ENCODE results near the gene PDIA4. TPM values are rescaled to one million over a fixed set of nuclear protein-coding genes. Genes with fewer than 3 reads are reported as not detected.

Gene PDIA4
- 127 TPM for total RNA-seq

GRCh38 chr7:149028346-149029109, at the start of gene PDIA4:
Gene PDIA4 (minus strand): TSS chr7:149028505. CDS start chr7:149028408, 97 bp downstream.

Small RNA genes within 50 kb of the gene (small RNA-seq; reads per million reads assigned to genes)
- gene COX6B1P1 (ENCODE audit: low replicate concordance) (not detected), gene RNU6-650P (ENCODE audit: low replicate concordance) (not detected), gene RNY1 (ENCODE audit: low replicate concordance) (247 reads per million, percentile 98 among the genes with 10 or more reads in this experiment), gene RNY3 (ENCODE audit: low replicate concordance) (78.1 reads per million, percentile 97 among the genes with 10 or more reads in this experiment), gene RNY4 (ENCODE audit: low replicate concordance) (490 reads per million, percentile 99 among the genes with 10 or more reads in this experiment)

Other genes starting within 250 kb of the PDIA4 start
- gene EZH2, start 144.2 kb downstream of the PDIA4 start, total RNA-seq = 16.6 TPM
- 9.1 TPM for gene ZNF786, start 62.2 kb upstream of the PDIA4 start, total RNA-seq
- gene ZNF425, start 97.8 kb upstream of the PDIA4 start, total RNA-seq = 4.6 TPM
- 17.1 TPM for gene ZNF398, start 118.9 kb upstream of the PDIA4 start, total RNA-seq
- gene ZNF282, start 167.0 kb upstream of the PDIA4 start, total RNA-seq = 43.7 TPM
- gene ZNF212, start 211.1 kb upstream of the PDIA4 start, total RNA-seq = 11.4 TPM
- gene ZNF783, start 233.7 kb upstream of the PDIA4 start, total RNA-seq = 16.8 TPM

Data from metanephros (tissue), 2 donors.